ENCODE measurements around the gene DOCK11.
"Not testable (repeated sequence)": the region's sequence is repeated elsewhere in the genome, so short reads cannot be mapped to it uniquely, and the experiment has no call there.

DOCK11 gene

GRCh38 chrX:118495061-118495921 lies at the start of gene DOCK11:
DOCK11 (plus strand) TSS chrX:118495815; CDS start chrX:118495972, 157 bp downstream.
- peak; percentile 40 for DNase-seq (ENCODE audit: low spot score)

- no peak for DNase-seq (ENCODE audit: low spot score)
Measured at GRCh38 chrX:118448273-118448783, 47.3 kb upstream of the DOCK11 start.

- DNase-seq (ENCODE audit: low spot score), result no peak
Measured at GRCh38 chrX:118455013-118455412, 40.6 kb upstream of the DOCK11 start.

GRCh38 chrX:118459494-118459893 lies 36.1 kb upstream of the DOCK11 start:
- peak; percentile 2 for DNase-seq (ENCODE audit: low spot score)

- no peak for DNase-seq (ENCODE audit: low spot score)
Measured at GRCh38 chrX:118464501-118464900, 31.1 kb upstream of the DOCK11 start.

- DNase-seq (ENCODE audit: low spot score), result no peak
Measured at GRCh38 chrX:118468122-118468521, 27.5 kb upstream of the DOCK11 start.

- DNase-seq (ENCODE audit: low spot score), result not testable (repeated sequence)
Measured at GRCh38 chrX:118470721-118471347, 24.8 kb upstream of the DOCK11 start.

GRCh38 chrX:118474586-118474985 lies 21.0 kb upstream of the DOCK11 start:
- DNase-seq (ENCODE audit: low spot score), result no peak

- DNase-seq (ENCODE audit: low spot score), result no peak
Measured at GRCh38 chrX:118475903-118476302, 19.7 kb upstream of the DOCK11 start.

- no peak for DNase-seq (ENCODE audit: low spot score)
Measured at GRCh38 chrX:118480172-118480571, 15.4 kb upstream of the DOCK11 start.

- not testable (repeated sequence) for DNase-seq (ENCODE audit: low spot score)
Measured at GRCh38 chrX:118482384-118482783, 13.2 kb upstream of the DOCK11 start.

GRCh38 chrX:118484216-118484903 lies 11.3 kb upstream of the DOCK11 start:
- DNase-seq (ENCODE audit: low spot score), result no peak

GRCh38 chrX:118486693-118487092 lies 8.9 kb upstream of the DOCK11 start:
- DNase-seq (ENCODE audit: low spot score), result not testable (repeated sequence)

- DNase-seq (ENCODE audit: low spot score), result no peak
Measured at GRCh38 chrX:118493016-118493415, 2.6 kb upstream of the DOCK11 start.

- no peak for DNase-seq (ENCODE audit: low spot score)
Measured at GRCh38 chrX:118493653-118494297, 1.8 kb upstream of the DOCK11 start.

- DNase-seq (ENCODE audit: low spot score), result peak; percentile 11
Measured at GRCh38 chrX:118495958-118496762, 545 bp downstream of the DOCK11 start.

GRCh38 chrX:118496763-118497079 lies 1.1 kb downstream of the DOCK11 start:
- no peak for DNase-seq (ENCODE audit: low spot score)

- DNase-seq (ENCODE audit: low spot score), result no peak
Measured at GRCh38 chrX:118497180-118497818, 1.7 kb downstream of the DOCK11 start.

- no peak for DNase-seq (ENCODE audit: low spot score)
Measured at GRCh38 chrX:118498351-118498750, 2.7 kb downstream of the DOCK11 start.

- DNase-seq (ENCODE audit: low spot score), result no peak
Measured at GRCh38 chrX:118498755-118499154, 3.1 kb downstream of the DOCK11 start.

GRCh38 chrX:118499295-118499694 lies 3.7 kb downstream of the DOCK11 start:
- DNase-seq (ENCODE audit: low spot score), result no peak

Measured in LoVo (cell line).